H1 (cell line): ENCODE data around the gene FBXO2. TPM values are rescaled to one million over a fixed set of nuclear protein-coding genes. Genes with fewer than 3 reads are reported as not detected.
A peak's percentile ranks its signal among the peaks of the same experiment; 100 is the strongest.

Experiments
- CTCF ChIA-PET: fragments of 300-600 bp; sonication (Branson Sonifier 250); formaldehyde crosslinking; loops from one replicate; lab custom pipeline; 2021; ENCODE audit not compliant: partially characterized antibody; lab: Charles Lee
- POLR2A ChIA-PET: fragments of 300-600 bp; sonication (Branson Sonifier 250); formaldehyde crosslinking; loops from one replicate; lab custom pipeline; 2021; ENCODE audit warnings: inconsistent platforms; ENCODE audit not compliant: partially characterized antibody; lab: Charles Lee
- DNase-seq, 2 experiments: peaks; one replicate each; pipeline versions ENCODE4 v3.0.0 to v3.0.0-alpha.2; 2010 to 2022; ENCODE audit warnings: low spot score in 2 of 2, low read depth in 1 of 2, mixed read lengths in 1 of 2
- FAIRE-seq: peaks from 2 replicates; lab custom pipeline; 2011; peaks lifted over from hg19 to GRCh38; lab: Jason Lieb, UNC
- H2AFZ ChIP-seq: 2 replicates; pipeline ENCODE4 v1.8.1; 2012; ENCODE audit warnings: low read length, inconsistent platforms
- H2AK5ac ChIP-seq: 2 replicates; pipeline ENCODE4 v1.6.1; 2013; ENCODE audit warnings: low read depth, low read length
- H2BK120ac ChIP-seq: replicated peaks from 2 replicates; pipeline ENCODE3; 2013; ENCODE audit warnings: low read depth, low read length, inconsistent platforms
- H2BK12ac ChIP-seq: 2 replicates; pipeline ENCODE4 v1.6.1; 2013; ENCODE audit warnings: low read depth, low read length
- H2BK15ac ChIP-seq: 2 replicates; pipeline ENCODE4 v1.6.1; 2013; ENCODE audit warnings: low read length
- H2BK20ac ChIP-seq: 2 replicates; pipeline ENCODE4 v1.6.1; 2013; ENCODE audit warnings: low read length
- H2BK5ac ChIP-seq: 2 replicates; pipeline ENCODE4 v1.6.1; 2013; ENCODE audit warnings: low read depth, low read length
- H3K14ac ChIP-seq: 2 replicates; pipeline ENCODE4 v1.6.1; 2013; ENCODE audit warnings: inconsistent platforms; ENCODE audit not compliant: insufficient read length
- H3K18ac ChIP-seq: 2 replicates; pipeline ENCODE4 v1.6.1; 2013; ENCODE audit warnings: low read length; ENCODE audit errors: extremely low read depth
- H3K23ac ChIP-seq: 2 replicates; pipeline ENCODE4 v1.6.1; 2013; ENCODE audit warnings: inconsistent platforms; ENCODE audit not compliant: insufficient read length
- H3K23me2 ChIP-seq: 2 replicates; pipeline ENCODE4 v1.6.1; 2013; ENCODE audit warnings: low read depth, low read length
- H3K27ac ChIP-seq: 2 replicates; pipeline ENCODE4 v1.6.1; 2011; ENCODE audit warnings: low read depth, low read length, inconsistent platforms
- H3K27me3 ChIP-seq, 4 experiments: replicated peaks in 1 of 4; 1 replicate in 1 of 4; 2 replicates in 3 of 4; pipeline versions ENCODE4 v1.6.1 to v1.8.1; 2011 to 2013; ENCODE audit warnings: low read length in 3 of 4, mild to moderate bottlenecking in 3 of 4, inconsistent platforms in 2 of 4, mixed read lengths in 2 of 4, moderate library complexity in 1 of 4; ENCODE audit not compliant: control insufficient read depth in 3 of 4, insufficient read depth in 3 of 4; ENCODE audit errors: extremely low read depth in 1 of 4
- H3K36me3 ChIP-seq, 4 experiments: 2 replicates each; pipeline versions ENCODE4 v1.6.1 to v1.8.1; 2011 to 2013; ENCODE audit warnings: mild to moderate bottlenecking in 4 of 4, low read length in 3 of 4, moderate library complexity in 2 of 4, control low read depth in 1 of 4, inconsistent platforms in 1 of 4; ENCODE audit not compliant: insufficient read depth in 4 of 4, control insufficient read depth in 2 of 4
- H3K4ac ChIP-seq: replicated peaks from 2 replicates; pipeline ENCODE3; 2013; ENCODE audit warnings: low read length, low read depth, mixed read lengths, inconsistent platforms; ENCODE audit not compliant: insufficient read length
- H3K4me1 ChIP-seq, 4 experiments: replicated peaks in 1 of 4; 1 replicate in 1 of 4; 2 replicates in 3 of 4; pipeline versions ENCODE4 v1.6.1 to v1.8.1; 2011 to 2013; ENCODE audit warnings: low read length in 3 of 4, inconsistent platforms in 2 of 4, mixed read lengths in 1 of 4; ENCODE audit not compliant: insufficient read depth in 4 of 4, control insufficient read depth in 3 of 4
- H3K4me2 ChIP-seq, 2 experiments: 2 replicates each; pipeline versions ENCODE4 v1.6.1 to v1.8.1; 2011 to 2013; ENCODE audit warnings: low read depth in 2 of 2, low read length in 2 of 2, control low read depth in 1 of 2, inconsistent platforms in 1 of 2, mild to moderate bottlenecking in 1 of 2; ENCODE audit not compliant: insufficient read depth in 1 of 2
- H3K4me3 ChIP-seq, 4 experiments: fragments of 200-600, 300-600 bp in 1 of 4; sonication (generic), shearing (Covaris generic), sonication (Bioruptor Twin) in 1 of 4; 2 replicates each; pipeline versions ENCODE4 v1.5.1 to v1.8.1; 2011 to 2016; ENCODE audit warnings: low read length in 4 of 4, low read depth in 3 of 4, control low read depth in 2 of 4, inconsistent platforms in 2 of 4, mild to moderate bottlenecking in 2 of 4, mixed read lengths in 1 of 4, moderate library complexity in 1 of 4; ENCODE audit not compliant: insufficient read depth in 2 of 4; ENCODE audit errors: extremely low read depth in 1 of 4
- H3K56ac ChIP-seq: replicated peaks from 2 replicates; pipeline ENCODE3; 2013; ENCODE audit warnings: low read depth, mild to moderate bottlenecking, mixed read lengths, low read length, inconsistent platforms; ENCODE audit not compliant: insufficient read length
- H3K79me1 ChIP-seq: 2 replicates; pipeline ENCODE4 v1.6.1; 2013; ENCODE audit warnings: low read depth, low read length, control low read depth
- H3K79me2 ChIP-seq, 2 experiments: 2 replicates each; pipeline versions ENCODE4 v1.6.1 to v1.8.1; 2012 to 2013; ENCODE audit warnings: low read length in 2 of 2, mild to moderate bottlenecking in 2 of 2, inconsistent platforms in 1 of 2; ENCODE audit not compliant: insufficient read depth in 2 of 2, control insufficient read depth in 1 of 2
- H3K9ac ChIP-seq, 4 experiments: replicated peaks in 1 of 4; 1 replicate in 1 of 4; 2 replicates in 3 of 4; pipeline versions ENCODE4 v1.6.1 to v1.8.1; 2011 to 2013; ENCODE audit warnings: low read depth in 3 of 4, low read length in 3 of 4, control low read depth in 2 of 4, mild to moderate bottlenecking in 2 of 4, moderate library complexity in 2 of 4, inconsistent platforms in 1 of 4; ENCODE audit errors: extremely low read depth in 1 of 4
- H3K9me3 ChIP-seq, 2 experiments: 2 replicates each; pipeline versions ENCODE4 v1.6.1 to v1.8.1; 2012 to 2013; ENCODE audit warnings: mild to moderate bottlenecking in 2 of 2, moderate library complexity in 2 of 2, control low read depth in 1 of 2, inconsistent platforms in 1 of 2, low read depth in 1 of 2, low read length in 1 of 2, mixed read lengths in 1 of 2; ENCODE audit not compliant: insufficient read depth in 2 of 2
- H4K20me1 ChIP-seq, 2 experiments: replicated peaks in 1 of 2; 2 replicates each; pipeline versions ENCODE3 to v1.8.1; 2011 to 2013; ENCODE audit warnings: inconsistent platforms in 2 of 2, low read length in 2 of 2, mild to moderate bottlenecking in 1 of 2; ENCODE audit not compliant: insufficient read depth in 2 of 2, control insufficient read depth in 1 of 2
- H4K5ac ChIP-seq: 2 replicates; pipeline ENCODE4 v1.6.1; 2013; ENCODE audit warnings: low read length, low read depth, mixed read lengths, inconsistent platforms; ENCODE audit not compliant: insufficient read length
- H4K8ac ChIP-seq: 2 replicates; pipeline ENCODE4 v1.8.0; 2013; ENCODE audit warnings: mild to moderate bottlenecking, moderate library complexity, low read length, inconsistent platforms; ENCODE audit not compliant: insufficient read depth; ENCODE audit errors: extremely low read depth
- H4K91ac ChIP-seq: replicated peaks from 2 replicates; pipeline ENCODE3; 2013; ENCODE audit warnings: low read length, mixed read lengths, inconsistent platforms; ENCODE audit not compliant: insufficient read length
- KDM1A ChIP-seq: fragments of 200-600, 300-600 bp; sonication (generic); IDR thresholded peaks from 2 replicates; pipeline ENCODE4 v1.7.1; 2016; ENCODE audit warnings: mild to moderate bottlenecking, low read length, borderline replicate concordance
- YY1 ChIP-seq: IDR thresholded peaks from 2 replicates; pipeline ENCODE4 v1.6.1; 2011; ENCODE audit warnings: low read depth, mild to moderate bottlenecking, low read length
- WGBS, 2 experiments: shearing (Covaris generic) in 1 of 2; methylation state at CpG; one replicate each; pipeline versions ENCODE4 v1.1.6 to v1.1.7; 2013 to 2015; ENCODE audit warnings: low lambda C conversion rate in 2 of 2, mixed read lengths in 2 of 2, inconsistent platforms in 1 of 2, low coverage in 1 of 2, missing lambda C conversion rate in 1 of 2; ENCODE audit not compliant: insufficient replicate concordance in 2 of 2, insufficient coverage in 1 of 2, insufficient read length in 1 of 2; ENCODE audit errors: extremely low coverage in 1 of 2, missing lambda C conversion rate in 1 of 2; 5-methylcytosine and 5-hydroxymethylcytosine counted together
- polyA plus RNA-seq, 7 experiments: library from polyadenylated mRNA; depleted of rRNA in 3 of 7; stranded (reverse) in 5 of 7; unstranded in 2 of 7; fragments of >200 nt in 5 of 7; fragments of 200-250 nt in 2 of 7; gene quantifications; 1 replicate in 5 of 7; 2 replicates in 1 of 7; 4 replicates in 1 of 7; pipeline versions ENCODE4 v1.2.1 to v1.2.3, GENCODE V29; 2011 to 2013; ENCODE audit warnings: missing spikeins in 2 of 7, mixed read lengths in 2 of 7
- total RNA-seq: library from RNA; stranded (reverse); fragmentation: NEBNext Ultra II Directional; extraction: Animal tissue kit (Norgen Biotek cat#: 25700); gene quantifications from 2 replicates; pipeline ENCODE4 v1.2.1, GENCODE V29; 2021

FBXO2 gene
- total and polyA plus RNA-seq, 2 of the 8 experiments (the other 6 are each of a cell fraction or from before 2014, with no cell fraction given): 51.3 to 57.9 TPM

- DNase-seq (no peak), FAIRE-seq (no peak)
- Histone ChIP-seq H3K9ac (no peak overlapping the region), H3K27ac (no peak overlapping the region), H3K36me3 (no peaks in the 10 kb centered on the region; a peak in 1 of 8 replicates), H3K9me3 (no peaks in the 10 kb centered on the region), H2BK15ac (no peak overlapping the region), H3K14ac (no peak overlapping the region), H3K4me3 (no peak overlapping the region), H4K91ac (no peak overlapping the region), H3K18ac (no peak overlapping the region), H3K79me1 (peaks cover 3% of the 10 kb centered on the region), H2BK20ac (no peak overlapping the region), H3K4me2 (peak overlapping the region in 1 of 2 experiments; percentile 46; a peak in 1 of 4 replicates), H4K20me1 (peaks cover 3 to 15% of the 10 kb centered on the region in 2 experiments), H2AK5ac (no peak overlapping the region), H3K23ac (no peak overlapping the region), H3K56ac (no peak overlapping the region), H3K79me2 (peaks cover 0 to 7% of the 10 kb centered on the region in 2 experiments; a peak in 1 of 4 replicates), H4K8ac (no peak overlapping the region), H2BK12ac (no peak overlapping the region), H4K5ac (no peak overlapping the region), H2BK120ac (no peak overlapping the region), H3K4me1 (peaks cover 6 to 28% (median 23%) of the 10 kb centered on the region in 4 experiments), H3K23me2 (no peaks in the 10 kb centered on the region; the same call in 1 of the 2 replicates), H3K4ac (no peak overlapping the region), H2BK5ac (no peak overlapping the region), H3K27me3 (peaks cover 0 to 4% (median 2%) of the 10 kb centered on the region in 4 experiments; a peak in 2 of 7 replicates), H2AFZ (no peak overlapping the region)
- TF ChIP-seq KDM1A: no peak
- TF ChIP-seq YY1: no peak
- ChIA-PET POLR2A (interaction anchor here (0.9 to 1.7 kb wide), 4 partner anchors 17 to 596 kb away, joined by 3 to 5 read pairs (median 4); no protein-coding TSS in a partner anchor), CTCF (interaction anchor here (0.6 to 2.0 kb wide), 7 partner anchors 26 to 170 kb away, joined by 3 to 8 read pairs (median 3); partner anchors contain the start of gene DISP3)
- 86% methylated on average over 6 of the region's 6 CpGs; no CpG with 5 or more reads in 1 of the 2 experiments for whole genome bisulfite sequencing, 2 experiments
These were observed 6.2 kb downstream of the FBXO2 start for GRCh38 chr1:11648039-11648438.
